GM12878 (cell line): ENCODE results near the gene ZBTB3. TPM values are rescaled to one million over a fixed set of nuclear protein-coding genes. Genes with fewer than 3 reads are reported as not detected.

Source experiments
- BACH1 ChIP-seq: fragments of 450-650 bp; IDR thresholded peaks from 2 replicates; pipeline ENCODE4 v1.6.1; 2017; ENCODE audit warnings: mild to moderate bottlenecking, borderline replicate concordance
- DPF2 ChIP-seq: fragments of 450-650 bp; IDR thresholded peaks from 2 replicates; pipeline ENCODE4 v1.6.1; 2017; ENCODE audit warnings: mild to moderate bottlenecking
- GATAD2B ChIP-seq: fragments of 450-650 bp; conservative IDR thresholded peaks from 2 replicates; pipeline ENCODE4 v1.6.1; 2017; ENCODE audit warnings: low read depth, mild to moderate bottlenecking, moderate library complexity
- HCFC1 ChIP-seq: fragments of 150-350 bp; IDR thresholded peaks from 2 replicates; pipeline ENCODE4 v1.6.1; 2014; ENCODE audit warnings: low read length
- HDGF ChIP-seq: fragments of 450-650 bp; IDR thresholded peaks from 2 replicates; pipeline ENCODE4 v1.6.1; 2016; ENCODE audit warnings: antibody characterized with exemption
- KLF5 ChIP-seq: fragments of 450-650 bp; IDR thresholded peaks from 2 replicates; pipeline ENCODE4 v1.6.1; 2014; ENCODE audit warnings: mild to moderate bottlenecking; ENCODE audit not compliant: partially characterized antibody
- MEF2A ChIP-seq: IDR thresholded peaks from 2 replicates; pipeline ENCODE4 v1.6.1; 2011; ENCODE audit warnings: low read depth, mild to moderate bottlenecking, low read length, moderate library complexity; ENCODE audit not compliant: insufficient read depth
- NBN ChIP-seq: fragments of 450-650 bp; IDR thresholded peaks from 2 replicates; pipeline ENCODE4 v1.6.1; 2016
- NR2F1 ChIP-seq: fragments of 450-650 bp; conservative IDR thresholded peaks from 2 replicates; pipeline ENCODE4 v1.6.1; 2017; ENCODE audit warnings: mild to moderate bottlenecking
- NRF1 ChIP-seq: conservative IDR thresholded peaks from 2 replicates; pipeline ENCODE4 v1.6.1; 2011; ENCODE audit warnings: mild to moderate bottlenecking, low read depth, low read length, improper control_type of control experiment
- PML ChIP-seq: IDR thresholded peaks from 2 replicates; pipeline ENCODE4 v1.6.1; 2012; ENCODE audit warnings: low read length, inconsistent platforms
- POLR2A ChIP-seq: IDR thresholded peaks from 2 replicates; pipeline ENCODE4 v1.6.1; 2011; ENCODE audit warnings: low read depth, mild to moderate bottlenecking, low read length
- RB1 ChIP-seq: fragments of 450-650 bp; formaldehyde crosslinking; IDR thresholded peaks from 2 replicates; pipeline ENCODE4 v1.6.1; 2017; ENCODE audit warnings: mild to moderate bottlenecking, borderline replicate concordance
- RCOR1 ChIP-seq: conservative IDR thresholded peaks from 2 replicates; pipeline ENCODE4 v1.6.1; 2012; ENCODE audit warnings: low read depth, low read length, improper control_type of control experiment
- RUNX3 ChIP-seq: IDR thresholded peaks from 2 replicates; pipeline ENCODE4 v1.6.1; 2012; ENCODE audit warnings: low read length, inconsistent platforms
- SMAD5 ChIP-seq: IDR thresholded peaks from 2 replicates; pipeline ENCODE4 v1.6.1; 2016; ENCODE audit warnings: antibody characterized with exemption, low read depth
- SRF ChIP-seq, 2 experiments: IDR thresholded peaks; 2 replicates each; pipeline ENCODE4 v1.6.1; 2011; ENCODE audit warnings: low read depth in 2 of 2, low read length in 2 of 2, mild to moderate bottlenecking in 1 of 2, moderate library complexity in 1 of 2
- TBL1XR1 ChIP-seq: IDR thresholded peaks from 2 replicates; pipeline ENCODE4 v1.6.1; 2012; ENCODE audit warnings: low read depth, low read length, improper control_type of control experiment
- ZNF207 ChIP-seq: fragments of 450-650 bp; IDR thresholded peaks from 2 replicates; pipeline ENCODE4 v1.6.1; 2014; ENCODE audit warnings: antibody characterized with exemption, mild to moderate bottlenecking, borderline replicate concordance
- ZNF622 ChIP-seq: fragments of 450-650 bp; IDR thresholded peaks from 2 replicates; pipeline ENCODE4 v1.6.1; 2017; ENCODE audit warnings: mild to moderate bottlenecking, inconsistent platforms
- ZSCAN29 ChIP-seq: fragments of 450-650 bp; IDR thresholded peaks from 2 replicates; pipeline ENCODE4 v1.6.1; 2017; ENCODE audit warnings: mild to moderate bottlenecking, moderate library complexity
- polyA plus RNA-seq, 11 experiments: library from polyadenylated mRNA; depleted of rRNA in 4 of 11; unstranded in 6 of 11; stranded (reverse) in 5 of 11; fragments of >200 nt; fragmentation: Nextera tagmentation in 4 of 11; fragmentation: Illumina TruSeq in 1 of 11; extraction: Ambion mirVana in 4 of 11; extraction: Trizol in 1 of 11; gene quantifications; 1 replicate in 1 of 11; 2 replicates in 10 of 11; pipeline versions ENCODE4 v1.2.1 to v1.2.3, GENCODE V29; 2011 to 2016; ENCODE audit warnings: inconsistent platforms in 2 of 11, missing spikeins in 2 of 11, low read depth in 1 of 11
- total RNA-seq, 4 experiments: library from RNA; depleted of rRNA in 3 of 4; stranded (reverse); fragments of >200 nt in 3 of 4; fragmentation: Illumina TruSeq in 1 of 4; extraction: Trizol in 1 of 4; gene quantifications; 2 replicates each; pipeline versions ENCODE4 v1.2.1 to v1.2.3, GENCODE V29; 2013 to 2021
- TF ChIP-seq, protein P1 (sequence below), 3 experiments: IDR thresholded peaks in 2 of 3; conservative IDR thresholded peaks in 1 of 3; 2 replicates each; pipeline ENCODE4 v1.5.1; 2011; ENCODE audit warnings: low read depth in 3 of 3, low read length in 3 of 3, mild to moderate bottlenecking in 3 of 3, control low read depth in 2 of 3, moderate library complexity in 2 of 3, inconsistent platforms in 1 of 3, mixed read lengths in 1 of 3; ENCODE audit not compliant: control insufficient read depth in 2 of 3, insufficient read depth in 1 of 3; ENCODE audit errors: extremely low read depth in 1 of 3
- TF ChIP-seq, protein P2 (sequence below): fragments of 450-650 bp; conservative IDR thresholded peaks from 2 replicates; pipeline ENCODE4 v1.6.1; 2017; ENCODE audit warnings: mild to moderate bottlenecking, moderate library complexity
- TF ChIP-seq, protein P3 (sequence below): IDR thresholded peaks from 2 replicates; pipeline ENCODE4 v1.6.1; 2012; ENCODE audit warnings: low read depth, low read length, improper control_type of control experiment
- TF ChIP-seq, protein P4 (sequence below): fragments of 450-650 bp; IDR thresholded peaks from 2 replicates; pipeline ENCODE4 v1.6.1; 2017; ENCODE audit warnings: mild to moderate bottlenecking, low read depth, inconsistent platforms; ENCODE audit not compliant: poor library complexity, severe bottlenecking

Gene ZBTB3
- total and polyA plus RNA-seq, 10 of the 15 experiments (the other 5 are each of a cell fraction or from before 2014, with no cell fraction given), result 1.4 to 7.7 (median 4.8) TPM

DNA sequence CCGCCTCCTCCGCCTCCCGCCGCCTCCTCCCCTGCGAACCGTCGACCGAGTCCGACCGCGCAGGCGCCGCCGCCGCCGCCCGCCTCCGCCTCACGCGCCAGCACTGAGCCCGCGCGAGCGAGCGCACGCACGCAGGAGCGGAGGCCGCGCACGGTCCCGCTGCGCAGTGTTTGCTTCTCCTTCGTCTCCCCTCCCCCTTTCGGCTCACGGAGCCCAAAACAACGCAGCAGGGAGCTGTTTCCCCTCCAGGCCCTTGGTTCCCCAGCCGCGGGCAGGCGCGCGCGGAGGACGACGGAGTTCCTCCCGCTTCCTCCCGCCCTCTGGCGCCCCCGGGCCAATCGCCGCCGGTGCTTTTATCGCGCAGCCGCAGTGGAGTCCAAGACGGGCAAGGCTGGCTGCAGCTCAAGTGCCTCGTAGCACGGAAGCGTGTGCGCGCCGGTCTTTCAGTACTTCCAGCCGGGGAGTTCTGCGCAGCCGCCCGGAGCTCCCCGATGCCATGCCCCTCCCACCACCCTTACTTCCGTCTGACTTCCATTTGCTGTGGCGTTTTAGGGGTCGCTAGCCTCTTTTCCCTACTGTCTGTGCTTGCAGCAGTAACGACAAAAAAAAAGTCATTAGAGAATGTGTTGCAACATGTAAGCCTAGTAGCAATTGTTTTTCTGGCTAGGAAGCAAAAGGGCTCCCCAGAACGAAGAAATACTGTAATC, 26.6 kb downstream of the ZBTB3 start, which contains the start of gene HNRNPUL2 (continued):
- TF ChIP-seq, protein P1, sequence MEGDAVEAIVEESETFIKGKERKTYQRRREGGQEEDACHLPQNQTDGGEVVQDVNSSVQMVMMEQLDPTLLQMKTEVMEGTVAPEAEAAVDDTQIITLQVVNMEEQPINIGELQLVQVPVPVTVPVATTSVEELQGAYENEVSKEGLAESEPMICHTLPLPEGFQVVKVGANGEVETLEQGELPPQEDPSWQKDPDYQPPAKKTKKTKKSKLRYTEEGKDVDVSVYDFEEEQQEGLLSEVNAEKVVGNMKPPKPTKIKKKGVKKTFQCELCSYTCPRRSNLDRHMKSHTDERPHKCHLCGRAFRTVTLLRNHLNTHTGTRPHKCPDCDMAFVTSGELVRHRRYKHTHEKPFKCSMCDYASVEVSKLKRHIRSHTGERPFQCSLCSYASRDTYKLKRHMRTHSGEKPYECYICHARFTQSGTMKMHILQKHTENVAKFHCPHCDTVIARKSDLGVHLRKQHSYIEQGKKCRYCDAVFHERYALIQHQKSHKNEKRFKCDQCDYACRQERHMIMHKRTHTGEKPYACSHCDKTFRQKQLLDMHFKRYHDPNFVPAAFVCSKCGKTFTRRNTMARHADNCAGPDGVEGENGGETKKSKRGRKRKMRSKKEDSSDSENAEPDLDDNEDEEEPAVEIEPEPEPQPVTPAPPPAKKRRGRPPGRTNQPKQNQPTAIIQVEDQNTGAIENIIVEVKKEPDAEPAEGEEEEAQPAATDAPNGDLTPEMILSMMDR (IDR thresholded peaks at IDR 0.05 in 2 of 3, conservative IDR thresholded peaks at IDR 0.05 in 1 of 3; ENCODE audit: control insufficient read depth in 2 of 3, extremely low read depth in 1 of 3, insufficient read depth in 1 of 3, low read depth in 3 of 3, low read length in 3 of 3), result no peak
- TF ChIP-seq POLR2A (peak; percentile 96), SMAD5 (peak; percentile 72; the same call in 1 of the 2 replicates), ZNF622 (no peak), GATAD2B (peak; percentile 88; the same call in 1 of the 2 replicates), HCFC1 (peak; percentile 53), NRF1 (peak; percentile 81), MEF2A (0 out of 2 replicates have a peak, but pooled peaks have one; percentile 14), BACH1 (peak; percentile 91), NBN (0 out of 2 replicates have a peak, but pooled peaks have one; percentile 52), RCOR1 (no peak; the same call in 1 of the 2 replicates), TBL1XR1 (0 out of 2 replicates have a peak, but pooled peaks have one; percentile 63), RUNX3 (0 out of 2 replicates have a peak, but pooled peaks have one; percentile 20), ZSCAN29 (peak; percentile 36; the same call in 1 of the 2 replicates), DPF2 (peak; percentile 83; the same call in 1 of the 2 replicates), NR2F1 (peak; percentile 36; the same call in 1 of the 2 replicates), RB1 (peak; percentile 98), SRF (IDR thresholded peaks at IDR 0.05; ENCODE audit: low read depth in 2 of 2, low read length in 2 of 2) (0 out of 4 replicates have a peak, but pooled peaks of 1 of the 2 experiments have one; percentile 27), HDGF (peak; percentile 93), KLF5 (peak; percentile 16), PML (peak; percentile 96), ZNF207 (peak; percentile 86; the same call in 1 of the 2 replicates)
- TF ChIP-seq, protein P2, sequence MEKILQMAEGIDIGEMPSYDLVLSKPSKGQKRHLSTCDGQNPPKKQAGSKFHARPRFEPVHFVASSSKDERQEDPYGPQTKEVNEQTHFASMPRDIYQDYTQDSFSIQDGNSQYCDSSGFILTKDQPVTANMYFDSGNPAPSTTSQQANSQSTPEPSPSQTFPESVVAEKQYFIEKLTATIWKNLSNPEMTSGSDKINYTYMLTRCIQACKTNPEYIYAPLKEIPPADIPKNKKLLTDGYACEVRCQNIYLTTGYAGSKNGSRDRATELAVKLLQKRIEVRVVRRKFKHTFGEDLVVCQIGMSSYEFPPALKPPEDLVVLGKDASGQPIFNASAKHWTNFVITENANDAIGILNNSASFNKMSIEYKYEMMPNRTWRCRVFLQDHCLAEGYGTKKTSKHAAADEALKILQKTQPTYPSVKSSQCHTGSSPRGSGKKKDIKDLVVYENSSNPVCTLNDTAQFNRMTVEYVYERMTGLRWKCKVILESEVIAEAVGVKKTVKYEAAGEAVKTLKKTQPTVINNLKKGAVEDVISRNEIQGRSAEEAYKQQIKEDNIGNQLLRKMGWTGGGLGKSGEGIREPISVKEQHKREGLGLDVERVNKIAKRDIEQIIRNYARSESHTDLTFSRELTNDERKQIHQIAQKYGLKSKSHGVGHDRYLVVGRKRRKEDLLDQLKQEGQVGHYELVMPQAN, result peak; percentile 61
- TF ChIP-seq, protein P3, sequence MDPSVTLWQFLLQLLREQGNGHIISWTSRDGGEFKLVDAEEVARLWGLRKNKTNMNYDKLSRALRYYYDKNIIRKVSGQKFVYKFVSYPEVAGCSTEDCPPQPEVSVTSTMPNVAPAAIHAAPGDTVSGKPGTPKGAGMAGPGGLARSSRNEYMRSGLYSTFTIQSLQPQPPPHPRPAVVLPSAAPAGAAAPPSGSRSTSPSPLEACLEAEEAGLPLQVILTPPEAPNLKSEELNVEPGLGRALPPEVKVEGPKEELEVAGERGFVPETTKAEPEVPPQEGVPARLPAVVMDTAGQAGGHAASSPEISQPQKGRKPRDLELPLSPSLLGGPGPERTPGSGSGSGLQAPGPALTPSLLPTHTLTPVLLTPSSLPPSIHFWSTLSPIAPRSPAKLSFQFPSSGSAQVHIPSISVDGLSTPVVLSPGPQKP, result peak; percentile 68
- TF ChIP-seq, protein P4, sequence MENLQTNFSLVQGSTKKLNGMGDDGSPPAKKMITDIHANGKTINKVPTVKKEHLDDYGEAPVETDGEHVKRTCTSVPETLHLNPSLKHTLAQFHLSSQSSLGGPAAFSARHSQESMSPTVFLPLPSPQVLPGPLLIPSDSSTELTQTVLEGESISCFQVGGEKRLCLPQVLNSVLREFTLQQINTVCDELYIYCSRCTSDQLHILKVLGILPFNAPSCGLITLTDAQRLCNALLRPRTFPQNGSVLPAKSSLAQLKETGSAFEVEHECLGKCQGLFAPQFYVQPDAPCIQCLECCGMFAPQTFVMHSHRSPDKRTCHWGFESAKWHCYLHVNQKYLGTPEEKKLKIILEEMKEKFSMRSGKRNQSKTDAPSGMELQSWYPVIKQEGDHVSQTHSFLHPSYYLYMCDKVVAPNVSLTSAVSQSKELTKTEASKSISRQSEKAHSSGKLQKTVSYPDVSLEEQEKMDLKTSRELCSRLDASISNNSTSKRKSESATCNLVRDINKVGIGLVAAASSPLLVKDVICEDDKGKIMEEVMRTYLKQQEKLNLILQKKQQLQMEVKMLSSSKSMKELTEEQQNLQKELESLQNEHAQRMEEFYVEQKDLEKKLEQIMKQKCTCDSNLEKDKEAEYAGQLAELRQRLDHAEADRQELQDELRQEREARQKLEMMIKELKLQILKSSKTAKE, result no peak
